ENCODE measurements around the gene SERBP1.

SERBP1 gene

DNA sequence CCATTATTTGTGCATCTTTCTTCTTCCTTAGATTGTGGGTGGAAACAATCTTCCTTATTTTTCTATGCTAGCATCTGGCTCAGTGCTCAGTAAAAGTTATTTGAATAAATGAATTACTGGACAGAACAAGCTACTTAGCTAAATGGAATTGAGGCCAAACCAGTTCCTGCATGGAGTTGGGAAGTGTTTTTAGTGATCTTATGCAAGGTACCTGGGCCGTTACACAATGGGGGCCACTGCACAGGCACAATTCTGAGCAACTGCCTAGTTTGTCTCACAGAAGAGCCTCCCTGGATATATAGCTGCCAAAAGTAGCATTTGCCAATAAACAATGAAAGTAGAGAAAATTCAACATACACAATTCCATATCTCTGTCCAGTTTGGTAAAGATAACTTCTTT is 27.0 kb upstream of the SERBP1 start:
- no peaks in the 10 kb centered on the region for H3K36me3 ChIP-seq (ENCODE audit: control insufficient read depth in 2 of 2, insufficient read depth in 1 of 2, low read length in 2 of 2)
- CTCF ChIA-PET, result no interaction called here
- no peaks in the 10 kb centered on the region for H3K9me3 ChIP-seq (ENCODE audit: control insufficient read depth, insufficient read depth, low read depth, low read length)
- POLR2A ChIA-PET, result interaction anchor here (0.9 kb wide), 1 partner anchor 26 kb away, joined by 3 read pairs; no protein-coding TSS in a partner anchor
- H3K4me1 ChIP-seq (ENCODE audit: control insufficient read depth, insufficient read depth, low read length), result no peaks in the 10 kb centered on the region
- no peak for TF ChIP-seq ZNF174 (tag by site-specific recombination; IDR thresholded peaks at IDR 0.05)
- TF ChIP-seq BCL11A (tag by site-specific recombination; IDR thresholded peaks at IDR 0.05; ENCODE audit: low read depth), result no peak
- no peak for TF ChIP-seq ELK4 (IDR thresholded peaks at IDR 0.05; ENCODE audit: borderline replicate concordance, low read depth, low read length)
- no peak for TF ChIP-seq ZBTB20 (tag by site-specific recombination; IDR thresholded peaks at IDR 0.05)
- TF ChIP-seq ZNF560 (tag by site-specific recombination; IDR thresholded peaks at IDR 0.05; ENCODE audit: borderline replicate concordance), result no peak
- TF ChIP-seq SALL2 (tag by site-specific recombination; IDR thresholded peaks at IDR 0.05; ENCODE audit: borderline replicate concordance), result no peak
- no peak for TF ChIP-seq ZNF48 (tag by site-specific recombination; IDR thresholded peaks at IDR 0.05)
- TF ChIP-seq ZBTB26 (tag by site-specific recombination; optimal IDR thresholded peaks at IDR 0.05), result no peak
- no peak for TF ChIP-seq ZNF239 (tag by site-specific recombination; IDR thresholded peaks at IDR 0.05)
- TF ChIP-seq GLIS2 (tag by site-specific recombination; IDR thresholded peaks at IDR 0.05), result no peak
- no peak for TF ChIP-seq SP2 (tag by site-specific recombination; IDR thresholded peaks at IDR 0.05)
- no peak overlapping the region for H3K4me3 ChIP-seq (ENCODE audit: low read depth, low read length)
- no peak overlapping the region for H3K27ac ChIP-seq (ENCODE audit: extremely low read depth, low read depth, low read length)

DNA sequence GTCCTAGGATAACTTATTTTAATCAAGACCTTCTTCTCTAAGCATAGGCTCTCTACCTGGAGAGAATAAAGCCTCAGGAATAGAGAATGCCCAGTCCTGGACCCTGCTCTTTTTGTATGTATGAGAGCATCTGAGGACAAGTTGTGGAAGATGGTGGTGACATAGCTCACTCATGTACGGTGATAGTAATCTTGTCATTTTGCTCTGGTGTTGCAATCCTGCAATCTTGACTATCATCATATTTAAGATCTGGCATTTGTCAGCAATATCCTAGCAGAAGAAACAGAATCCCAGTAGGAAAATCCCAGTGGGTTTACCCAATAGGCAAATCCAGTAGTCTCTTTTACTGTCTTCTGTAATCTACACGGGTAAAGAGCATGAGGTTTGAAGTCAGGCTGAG is 21.6 kb upstream of the SERBP1 start:
- H3K36me3 ChIP-seq (ENCODE audit: control insufficient read depth in 2 of 2, insufficient read depth in 1 of 2, low read length in 2 of 2), result no peaks in the 10 kb centered on the region
- H3K27ac ChIP-seq (ENCODE audit: extremely low read depth, low read depth, low read length), result no peak overlapping the region
- CTCF ChIA-PET, result no interaction called here
- POLR2A ChIA-PET, result no interaction called here
- H3K4me1 ChIP-seq (ENCODE audit: control insufficient read depth, insufficient read depth, low read length), result no peaks in the 10 kb centered on the region
- H3K9me3 ChIP-seq (ENCODE audit: control insufficient read depth, insufficient read depth, low read depth, low read length), result no peaks in the 10 kb centered on the region
- TF ChIP-seq ZNF585B (tag by site-specific recombination; IDR thresholded peaks at IDR 0.05) (no peak), ZNF791 (tag by site-specific recombination; IDR thresholded peaks at IDR 0.05) (no peak), ZNF626 (tag by site-specific recombination; IDR thresholded peaks at IDR 0.05) (no peak), ZNF112 (tag by site-specific recombination; IDR thresholded peaks at IDR 0.05) (no peak), ZNF350 (tag by site-specific recombination; IDR thresholded peaks at IDR 0.05) (no peak), GFI1B (tag by site-specific recombination; IDR thresholded peaks at IDR 0.05) (no peak), ZNF24 (tag by site-specific recombination; IDR thresholded peaks at IDR 0.05) (no peak), ZNF174 (tag by site-specific recombination; IDR thresholded peaks at IDR 0.05) (no peak), ZNF600 (tag by site-specific recombination; IDR thresholded peaks at IDR 0.05) (no peak), BCL6B (tag by site-specific recombination; IDR thresholded peaks at IDR 0.05) (no peak), ZNF555 (tag by site-specific recombination; conservative IDR thresholded peaks at IDR 0.05) (no peak), ZNF776 (tag by site-specific recombination; IDR thresholded peaks at IDR 0.05; ENCODE audit: borderline replicate concordance) (no peak), ZSCAN16 (tag by site-specific recombination; IDR thresholded peaks at IDR 0.05) (no peak), ZNF701 (tag by site-specific recombination; IDR thresholded peaks at IDR 0.05) (no peak), SETDB1 (IDR thresholded peaks at IDR 0.05; ENCODE audit: insufficient read length, low read length) (no peak), ZNF239 (tag by site-specific recombination; IDR thresholded peaks at IDR 0.05) (no peak)
- TF ChIP-seq, protein P1, sequence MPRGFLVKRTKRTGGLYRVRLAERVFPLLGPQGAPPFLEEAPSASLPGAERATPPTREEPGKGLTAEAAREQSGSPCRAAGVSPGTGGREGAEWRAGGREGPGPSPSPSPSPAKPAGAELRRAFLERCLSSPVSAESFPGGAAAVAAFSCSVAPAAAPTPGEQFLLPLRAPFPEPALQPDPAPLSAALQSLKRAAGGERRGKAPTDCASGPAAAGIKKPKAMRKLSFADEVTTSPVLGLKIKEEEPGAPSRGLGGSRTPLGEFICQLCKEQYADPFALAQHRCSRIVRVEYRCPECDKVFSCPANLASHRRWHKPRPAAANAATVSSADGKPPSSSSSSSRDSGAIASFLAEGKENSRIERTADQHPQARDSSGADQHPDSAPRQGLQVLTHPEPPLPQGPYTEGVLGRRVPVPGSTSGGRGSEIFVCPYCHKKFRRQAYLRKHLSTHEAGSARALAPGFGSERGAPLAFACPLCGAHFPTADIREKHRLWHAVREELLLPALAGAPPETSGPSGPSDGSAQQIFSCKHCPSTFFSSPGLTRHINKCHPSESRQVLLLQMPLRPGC (tag by site-specific recombination; IDR thresholded peaks at IDR 0.05), result no peak
- no peak overlapping the region for H3K4me3 ChIP-seq (ENCODE audit: low read depth, low read length)
